ENCODE data around the gene PDCD7. TPM values are rescaled to one million over a fixed set of nuclear protein-coding genes. Genes with fewer than 3 reads are reported as not detected.
"Not testable (repeated sequence)": the region's sequence is repeated elsewhere in the genome, so short reads cannot be mapped to it uniquely, and the experiment has no call there.

The PDCD7 gene
- polyA plus RNA-seq, 4 donors, result 31.1 to 37.7 (median 34.4) TPM

DNA sequence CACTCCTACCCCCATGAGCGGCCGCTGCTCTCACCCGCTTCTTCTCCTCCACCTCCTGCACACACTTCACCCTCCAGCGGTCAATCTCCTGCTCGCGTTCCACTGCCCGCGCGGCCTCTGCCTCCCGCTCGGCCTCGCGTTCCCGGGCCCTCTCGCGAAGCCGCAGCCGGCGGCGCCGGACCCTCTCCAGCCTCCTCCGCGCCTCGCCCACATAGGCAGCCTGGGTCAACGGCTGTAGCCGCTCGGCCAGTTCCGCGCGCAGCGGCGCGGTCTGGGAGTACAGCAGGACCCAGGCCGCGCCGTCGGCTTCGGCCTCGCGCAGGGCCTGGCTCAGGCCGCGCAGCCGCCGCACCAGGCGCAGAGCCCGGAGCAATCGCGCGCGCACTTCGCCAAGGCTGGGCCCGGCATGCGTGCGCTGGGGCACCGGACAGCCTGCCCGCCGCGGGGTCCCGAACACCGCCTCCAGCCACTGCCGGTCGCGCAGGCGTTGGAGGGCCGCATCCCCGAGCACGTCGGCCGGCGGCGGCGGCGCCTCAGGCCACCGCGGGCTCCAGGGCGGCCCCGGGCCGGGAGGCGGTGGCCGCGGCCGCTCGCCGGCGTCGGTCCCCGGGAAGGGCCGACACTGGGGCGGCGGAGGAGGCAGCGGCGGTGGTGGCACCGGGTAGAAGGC, 595 bp downstream of the PDCD7 start:
- DNase-seq (ENCODE audit: low read depth in 4 of 4, low spot score in 2 of 4), result peak in 3 of 4 donors; percentile 9 to 29 (median 22)

DNA sequence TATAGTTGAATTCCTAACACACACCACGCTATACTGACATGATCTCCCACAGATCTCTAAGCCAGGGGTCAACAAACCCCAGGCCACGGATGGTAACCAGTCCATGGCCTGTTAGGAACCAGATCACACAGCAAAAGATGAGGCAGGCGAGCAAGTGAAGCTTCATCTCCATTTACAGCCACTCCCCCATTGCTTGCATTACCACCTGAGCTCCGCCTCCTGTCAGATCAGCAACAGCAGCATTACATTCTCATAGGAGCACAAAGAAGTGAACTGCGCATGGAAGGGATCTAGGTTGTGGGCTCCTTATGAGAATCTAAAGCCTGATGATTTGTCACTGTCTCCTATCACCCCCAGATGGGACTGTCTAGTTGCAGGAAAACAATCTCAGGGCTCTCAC, 2.7 kb downstream of the PDCD7 start:
- DNase-seq (ENCODE audit: low read depth in 4 of 4, low spot score in 2 of 4), result no peak

DNA sequence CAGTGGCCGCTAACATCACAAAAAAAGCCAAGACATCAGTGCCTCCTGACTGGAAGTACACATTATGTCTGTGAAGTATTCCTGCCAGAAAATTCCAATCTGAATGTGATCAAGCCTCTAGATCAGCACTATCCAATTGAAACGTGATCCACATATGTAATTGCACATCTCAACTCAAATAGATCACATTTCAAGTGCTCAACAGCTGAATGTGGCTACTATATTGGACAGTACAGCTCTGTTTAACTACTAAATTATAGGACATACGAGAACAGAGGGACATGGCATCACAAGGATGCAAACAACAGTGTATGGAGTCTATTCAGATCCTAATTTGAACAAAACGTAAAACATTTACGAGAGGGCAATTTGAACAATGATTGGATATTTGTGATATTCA, 18.1 kb downstream of the PDCD7 start:
- DNase-seq (ENCODE audit: low read depth in 4 of 4, low spot score in 2 of 4), result no peak

GRCh38 chr15:65115086-65115485, 18.5 kb downstream of the PDCD7 start, which contains the start of gene UBAP1L:
Gene UBAP1L, minus strand, starts transcription at chr15:65115200. Its CDS starts 8,985 bp downstream, at chr15:65106215.
- DNase-seq (ENCODE audit: low read depth in 4 of 4, low spot score in 2 of 4), result no peak

DNA sequence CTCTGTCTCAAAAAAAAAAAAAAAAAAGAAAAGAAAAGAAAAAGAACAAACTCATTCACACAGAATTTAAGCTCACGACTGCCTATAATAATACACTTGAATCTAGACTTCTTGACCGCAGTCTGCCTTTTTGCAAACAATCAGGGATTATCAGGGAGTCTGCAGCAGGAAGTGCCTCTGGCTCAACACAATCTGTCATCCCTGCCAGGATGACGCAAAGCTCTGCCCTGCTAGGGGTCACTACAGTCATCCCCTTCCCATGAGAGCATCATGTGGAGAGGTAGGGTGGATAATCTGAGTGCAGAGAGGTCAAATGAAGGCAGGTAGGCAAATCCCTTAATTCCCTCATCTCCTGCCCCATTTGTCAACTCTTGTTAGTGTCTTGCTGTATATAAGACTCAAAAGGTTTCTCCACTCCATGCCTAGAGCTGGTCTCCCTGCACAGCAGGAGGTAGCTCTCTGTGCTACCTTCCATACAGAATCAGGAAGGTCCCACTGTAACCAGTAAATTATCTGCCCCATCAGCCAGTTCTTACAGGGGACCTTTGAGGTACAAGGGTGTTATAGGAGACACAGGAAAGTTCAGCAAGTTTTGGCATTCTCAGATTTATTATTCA, 22.8 kb downstream of the PDCD7 start:
- DNase-seq (ENCODE audit: low read depth in 4 of 4, low spot score in 2 of 4), result no peak

GRCh38 chr15:65106011-65106590, 27.5 kb downstream of the PDCD7 start:
- no peak for DNase-seq (ENCODE audit: low read depth in 4 of 4, low spot score in 2 of 4)

DNA sequence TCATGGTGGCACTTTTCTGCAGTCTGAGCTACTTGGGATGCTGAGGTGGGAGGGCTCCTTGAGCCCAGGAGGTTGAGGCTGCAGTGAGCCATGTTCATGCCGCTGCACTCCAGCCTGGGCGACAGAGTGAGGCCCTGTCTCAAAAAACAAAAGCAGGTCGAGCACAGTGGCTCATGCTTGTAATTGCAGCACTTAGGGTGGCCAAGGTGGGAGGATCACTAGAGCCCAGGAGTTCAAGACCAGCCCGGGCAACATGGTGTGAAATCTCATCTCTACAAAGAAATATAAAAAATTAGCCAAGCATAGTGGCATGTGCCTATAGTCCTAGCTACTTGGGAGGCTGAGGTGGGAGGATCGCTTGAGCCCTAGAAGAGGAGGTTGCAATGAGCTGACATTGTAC, 28.6 kb downstream of the PDCD7 start:
- DNase-seq (ENCODE audit: low read depth in 4 of 4, low spot score in 2 of 4), result no peak

- DNase-seq (ENCODE audit: low read depth in 4 of 4, low spot score in 2 of 4), result no peak
Measured at GRCh38 chr15:65102912-65103311, 30.7 kb downstream of the PDCD7 start.

GRCh38 chr15:65101891-65102708, 31.5 kb downstream of the PDCD7 start:
- no peak for DNase-seq (ENCODE audit: low read depth in 4 of 4, low spot score in 2 of 4)

- peak in 3 of 4 donors; percentile 62 to 84 (median 69) for DNase-seq (ENCODE audit: low read depth in 4 of 4, low spot score in 2 of 4)
Measured at GRCh38 chr15:65101411-65101890, 32.2 kb downstream of the PDCD7 start.

DNA sequence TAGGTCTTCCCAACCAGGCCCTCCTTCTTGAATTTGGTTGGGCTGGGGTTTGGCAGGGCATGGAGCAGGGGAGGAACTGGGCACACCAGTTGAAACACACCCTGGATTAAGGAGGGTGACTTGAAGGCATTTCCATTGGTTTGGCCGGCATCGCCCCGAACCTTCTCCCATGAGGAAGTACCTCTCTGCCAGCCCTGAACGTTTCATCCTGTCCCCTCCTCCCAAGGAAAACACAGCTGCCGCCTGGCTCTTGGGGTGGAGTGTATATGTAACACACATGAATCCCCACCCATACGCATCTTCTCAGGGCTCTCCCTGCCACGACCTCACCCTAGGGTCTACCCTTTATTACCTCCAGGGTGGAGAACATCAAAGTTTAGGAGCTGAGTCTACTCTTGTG, 33.2 kb downstream of the PDCD7 start:
- DNase-seq (ENCODE audit: low read depth in 4 of 4, low spot score in 2 of 4), result no peak

- DNase-seq (ENCODE audit: low read depth in 4 of 4, low spot score in 2 of 4), result not testable (repeated sequence)
Measured at GRCh38 chr15:65099801-65100200, 33.8 kb downstream of the PDCD7 start.

DNA sequence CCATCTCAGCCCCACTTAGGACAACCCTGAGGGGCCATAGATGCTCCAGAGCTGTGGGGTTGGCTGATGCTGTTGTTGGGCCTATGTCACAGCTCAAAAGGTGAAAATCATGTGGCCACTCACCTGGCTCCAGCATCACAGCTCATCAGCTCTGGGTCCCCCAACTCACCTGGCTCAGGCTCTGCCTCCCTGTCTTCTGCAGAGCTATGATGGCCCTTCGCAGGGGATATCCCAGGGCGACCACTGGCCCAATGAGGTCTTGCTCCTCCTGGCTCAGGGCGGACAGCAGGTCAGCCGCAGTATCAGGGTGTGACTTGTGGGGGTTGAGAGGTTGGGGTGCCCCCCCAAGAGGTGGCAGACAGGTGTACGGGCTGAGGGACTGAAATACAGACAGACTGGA, 34.3 kb downstream of the PDCD7 start:
- no peak for DNase-seq (ENCODE audit: low read depth in 4 of 4, low spot score in 2 of 4)

- DNase-seq (ENCODE audit: low read depth in 4 of 4, low spot score in 2 of 4), result no peak
Measured at GRCh38 chr15:65097651-65098263, 35.9 kb downstream of the PDCD7 start.

- no peak for DNase-seq (ENCODE audit: low read depth in 4 of 4, low spot score in 2 of 4)
Measured at GRCh38 chr15:65096481-65097385, 36.9 kb downstream of the PDCD7 start.

DNA sequence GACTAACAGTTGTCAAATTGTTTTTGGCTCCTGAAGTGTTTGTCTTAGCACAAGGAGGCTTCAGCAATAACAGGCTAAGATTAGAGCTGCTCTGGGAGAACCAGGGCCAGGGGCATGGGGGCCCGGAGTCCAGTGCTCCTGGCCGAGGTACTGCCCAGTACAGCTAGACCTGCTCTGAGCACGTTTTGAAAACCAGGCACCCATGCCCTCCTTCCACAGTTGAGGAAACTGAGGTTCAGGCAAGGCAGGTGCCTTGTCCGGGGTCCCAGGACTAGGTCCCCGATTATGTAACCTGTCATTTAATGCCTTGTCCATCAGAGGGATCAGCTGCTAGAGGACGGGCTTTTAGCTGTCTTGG, 37.9 kb downstream of the PDCD7 start:
- DNase-seq (ENCODE audit: low read depth in 4 of 4, low spot score in 2 of 4), result no peak

- no peak for DNase-seq (ENCODE audit: low read depth in 4 of 4, low spot score in 2 of 4)
Measured at GRCh38 chr15:65095011-65095746, 38.4 kb downstream of the PDCD7 start.

DNA sequence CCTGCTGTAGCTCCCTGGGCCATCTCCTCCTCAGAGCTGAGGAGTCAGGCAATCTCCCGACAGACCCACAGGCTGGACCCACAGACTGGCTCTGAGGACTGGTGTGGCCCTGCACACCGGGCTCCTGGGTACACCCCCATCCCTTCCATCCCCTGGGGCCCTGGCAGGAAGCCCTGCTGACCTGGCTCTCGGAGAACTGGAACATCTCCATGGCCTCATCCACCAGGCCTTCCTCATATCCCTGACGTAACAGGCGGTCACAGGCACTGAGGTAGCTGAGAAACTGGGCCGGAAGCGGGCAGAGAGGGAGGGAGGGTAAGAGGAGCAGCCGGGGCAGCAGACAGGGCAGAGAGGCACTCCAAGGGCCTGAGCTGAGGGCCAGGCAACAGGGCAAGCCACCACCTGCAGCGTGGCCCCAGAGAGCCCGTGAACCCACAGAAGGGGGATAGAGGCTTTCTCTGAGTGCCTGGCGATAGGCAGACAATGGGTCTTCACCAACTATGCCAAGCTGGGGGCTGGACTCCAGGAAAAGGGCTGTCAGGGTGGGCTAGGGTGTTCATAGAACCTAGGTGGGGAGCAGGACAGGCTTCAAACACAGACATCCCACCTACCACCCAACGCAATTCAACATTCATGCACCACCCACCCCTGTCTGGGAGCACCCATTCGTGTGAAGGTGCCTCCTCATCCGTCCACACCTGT, 39.2 kb downstream of the PDCD7 start:
- DNase-seq (ENCODE audit: low read depth in 4 of 4, low spot score in 2 of 4), result no peak
